ENCODE results near the gene ZMYND8.
"Not testable (repeated sequence)": the region's sequence is repeated elsewhere in the genome, so short reads cannot be mapped to it uniquely, and the experiment has no call there.

The ZMYND8 gene

GRCh38 chr20:47356526-47357295, at the start of gene ZMYND8:
Gene ZMYND8, minus strand, starts transcription at chr20:47356699. Its CDS starts 29 bp downstream, at chr20:47356670.
- DNase-seq (ENCODE audit: low read depth), result peak; percentile 90

- no peak for DNase-seq (ENCODE audit: low read depth)
Observed at GRCh38 chr20:47405775-47406325, 49.4 kb upstream of the ZMYND8 start.

- no peak for DNase-seq (ENCODE audit: low read depth)
Observed at GRCh38 chr20:47400685-47401084, 44.2 kb upstream of the ZMYND8 start.

GRCh38 chr20:47397652-47398301, 41.3 kb upstream of the ZMYND8 start:
- no peak for DNase-seq (ENCODE audit: low read depth)

GRCh38 chr20:47396762-47397476, 40.4 kb upstream of the ZMYND8 start:
- DNase-seq (ENCODE audit: low read depth), result no peak

GRCh38 chr20:47393796-47394514, 37.5 kb upstream of the ZMYND8 start:
- DNase-seq (ENCODE audit: low read depth), result not testable (repeated sequence)

- DNase-seq (ENCODE audit: low read depth), result no peak
Observed at GRCh38 chr20:47392721-47393073, 36.2 kb upstream of the ZMYND8 start.

GRCh38 chr20:47392015-47392720, 35.7 kb upstream of the ZMYND8 start:
- no peak for DNase-seq (ENCODE audit: low read depth)

- no peak for DNase-seq (ENCODE audit: low read depth)
Observed at GRCh38 chr20:47391276-47392010, 34.9 kb upstream of the ZMYND8 start.

GRCh38 chr20:47389867-47390347, 33.4 kb upstream of the ZMYND8 start:
- DNase-seq (ENCODE audit: low read depth), result no peak

GRCh38 chr20:47385968-47386367, 29.5 kb upstream of the ZMYND8 start:
- not testable (repeated sequence) for DNase-seq (ENCODE audit: low read depth)

GRCh38 chr20:47382746-47383415, 26.4 kb upstream of the ZMYND8 start:
- no peak for DNase-seq (ENCODE audit: low read depth)

- DNase-seq (ENCODE audit: low read depth), result no peak
Observed at GRCh38 chr20:47380481-47380880, 24.0 kb upstream of the ZMYND8 start.

GRCh38 chr20:47379433-47380150, 23.1 kb upstream of the ZMYND8 start:
- DNase-seq (ENCODE audit: low read depth), result no peak

GRCh38 chr20:47377122-47377722, 20.7 kb upstream of the ZMYND8 start:
- DNase-seq (ENCODE audit: low read depth), result no peak

- DNase-seq (ENCODE audit: low read depth), result not testable (repeated sequence)
Observed at GRCh38 chr20:47376096-47376643, 19.7 kb upstream of the ZMYND8 start.

- not testable (repeated sequence) for DNase-seq (ENCODE audit: low read depth)
Observed at GRCh38 chr20:47374121-47374520, 17.6 kb upstream of the ZMYND8 start.

GRCh38 chr20:47373206-47373733, 16.8 kb upstream of the ZMYND8 start:
- no peak for DNase-seq (ENCODE audit: low read depth)

All from activated T-helper 9 cell treated with anti-CD3 and anti-CD28 coated beads, Interleukin-2, amount 50 U/mL, for 16 hours (primary cell).